ENCODE results near the gene SSRP1.
A peak's percentile ranks its signal among the peaks of the same experiment; 100 is the strongest.
"Not testable (repeated sequence)": the region's sequence is repeated elsewhere in the genome, so short reads cannot be mapped to it uniquely, and the experiment has no call there.

The SSRP1 gene

DNA sequence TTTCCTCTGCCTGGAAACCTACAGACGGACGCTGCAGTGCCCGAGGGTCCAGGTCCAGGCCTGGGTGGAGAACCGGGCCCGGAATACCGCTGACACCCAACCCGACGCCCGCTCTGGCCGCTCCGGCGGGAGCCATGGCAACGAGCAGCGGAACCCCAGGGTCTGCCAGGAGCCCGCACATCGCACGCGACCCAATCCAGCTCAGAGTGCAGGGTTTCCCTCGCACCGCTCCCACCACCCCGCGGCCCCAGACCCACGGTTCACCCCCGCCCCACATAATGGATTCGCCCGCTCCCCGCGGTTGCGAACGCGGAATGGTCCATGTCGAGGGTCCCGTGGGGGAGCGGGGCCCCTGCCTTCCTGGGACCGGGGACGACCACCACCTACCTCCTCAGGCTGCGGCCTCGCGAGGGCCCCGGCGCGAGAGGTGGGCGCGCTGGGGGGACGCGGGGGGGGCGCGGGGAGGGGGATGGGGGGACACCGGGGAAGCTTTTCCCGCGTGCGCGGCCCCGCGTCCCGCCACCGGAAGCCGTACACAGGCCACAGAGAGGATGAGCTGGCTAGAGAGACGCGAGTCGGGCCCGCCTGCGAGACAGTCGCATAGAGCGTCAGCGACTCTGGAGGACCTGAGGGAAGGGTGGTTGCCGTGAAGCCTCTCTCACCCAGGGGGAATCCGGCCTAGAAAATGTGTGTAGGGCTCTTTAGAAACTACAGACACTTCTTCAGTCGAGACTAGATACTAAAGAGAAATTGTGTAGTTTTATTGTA lies at the start of gene SSRP1:
TSS of gene SSRP1 (minus strand) at position 550 of the 768 bp plus-strand sequence. CDS start 771 bp downstream, outside the sequence.
- DNase-seq, result peak; percentile 93

- no peak for DNase-seq
These were observed 45.3 kb upstream of the SSRP1 start, which contains the start of gene PRG3 for GRCh38 chr11:57380975-57381374. TSS of gene PRG3 (minus strand) at chr11:57381150. CDS start at chr11:57380708, 442 bp downstream.

GRCh38 chr11:57379732-57380131 lies 44.0 kb upstream of the SSRP1 start:
- peak; percentile 78 for DNase-seq

DNA sequence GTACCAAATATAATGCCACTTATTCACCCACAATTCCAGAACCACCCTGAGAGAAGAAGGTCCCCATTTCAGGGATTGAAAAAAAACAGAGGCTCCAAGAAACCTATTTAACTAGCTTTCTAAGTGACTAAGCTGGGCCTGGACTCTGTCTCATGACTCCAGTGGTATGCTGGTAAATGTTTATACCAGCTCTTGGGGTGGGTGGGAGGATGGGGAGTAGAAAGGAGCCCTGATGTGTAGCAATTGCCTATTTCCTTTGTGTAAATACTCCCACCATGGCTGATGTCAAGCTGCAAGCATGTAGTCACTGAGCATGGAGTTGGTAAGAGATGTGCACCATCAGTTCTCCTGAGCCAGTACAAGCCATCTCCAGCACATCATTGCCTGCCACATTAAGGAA lies 42.5 kb upstream of the SSRP1 start:
- no peak for DNase-seq

- DNase-seq, result no peak
These were observed 41.4 kb upstream of the SSRP1 start for GRCh38 chr11:57377107-57377506.

GRCh38 chr11:57376095-57377090 lies 40.7 kb upstream of the SSRP1 start:
- DNase-seq, result no peak

DNA sequence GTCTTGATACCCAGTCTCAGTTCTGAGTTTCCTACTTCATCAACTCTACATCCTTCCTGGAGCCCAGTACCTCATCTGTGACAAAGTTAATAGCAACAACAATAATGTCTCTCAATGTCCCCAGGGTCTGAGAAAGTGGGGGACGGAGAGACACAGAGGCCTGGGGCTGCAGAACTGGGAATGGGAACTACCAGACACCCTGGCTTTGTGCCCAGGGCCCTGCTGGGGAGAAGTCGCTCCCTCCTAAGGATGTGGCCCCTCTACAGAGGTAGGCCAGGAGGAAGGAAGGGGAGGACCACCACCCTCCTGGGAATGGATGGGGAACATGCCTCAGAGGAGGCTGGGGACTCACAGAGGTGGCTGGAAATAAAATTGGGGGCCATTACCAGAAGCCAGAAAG lies 39.8 kb upstream of the SSRP1 start:
- DNase-seq, result no peak

DNA sequence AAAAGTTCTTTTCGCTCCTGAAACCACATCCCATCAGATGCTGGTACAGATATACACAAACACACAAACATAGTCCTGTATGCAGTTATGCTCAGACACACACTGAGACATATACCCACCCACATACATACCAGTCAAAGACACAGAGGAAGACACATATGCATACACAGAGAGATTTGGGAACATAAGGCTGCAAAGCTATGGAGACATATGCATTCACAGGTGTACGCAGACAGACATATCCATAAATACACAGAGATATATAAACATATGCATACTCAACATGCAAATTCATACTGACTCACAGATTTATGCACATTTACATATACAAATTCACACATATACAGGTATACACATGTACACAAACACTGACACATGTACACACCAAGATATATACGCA lies 39.3 kb upstream of the SSRP1 start:
- no peak for DNase-seq

GRCh38 chr11:57373146-57373545 lies 37.5 kb upstream of the SSRP1 start:
- no peak for DNase-seq

- DNase-seq, result no peak
These were observed 35.2 kb upstream of the SSRP1 start for GRCh38 chr11:57370941-57371340.

DNA sequence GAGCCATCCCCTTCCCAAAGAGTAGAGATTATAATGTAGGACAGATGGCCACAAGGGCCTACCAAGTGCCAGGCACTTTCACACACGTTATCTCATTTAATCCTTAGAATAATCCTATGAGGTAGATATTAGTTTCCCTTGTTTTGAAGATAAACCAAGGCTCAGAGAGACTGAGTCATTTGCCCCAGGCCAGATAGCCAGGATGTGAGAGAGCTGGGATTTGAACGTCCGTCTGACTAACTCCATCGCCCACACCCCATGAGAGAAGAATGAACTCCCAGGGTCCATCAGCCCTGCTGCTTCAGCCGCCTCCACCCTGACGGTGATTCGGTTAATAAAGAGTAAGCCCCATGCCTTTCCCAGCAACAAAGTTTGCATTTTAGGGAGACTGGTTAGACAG lies 34.6 kb upstream of the SSRP1 start:
- DNase-seq, result no peak

GRCh38 chr11:57368845-57369232 lies 33.1 kb upstream of the SSRP1 start:
- no peak for DNase-seq

- no peak for DNase-seq
These were observed 32.6 kb upstream of the SSRP1 start for GRCh38 chr11:57368106-57368844.

GRCh38 chr11:57364851-57365660 lies 29.4 kb upstream of the SSRP1 start:
- DNase-seq, result no peak

- no peak for DNase-seq
These were observed 27.7 kb upstream of the SSRP1 start for GRCh38 chr11:57363131-57364080.

- DNase-seq, result no peak
These were observed 26.2 kb upstream of the SSRP1 start for GRCh38 chr11:57361926-57362325.

DNA sequence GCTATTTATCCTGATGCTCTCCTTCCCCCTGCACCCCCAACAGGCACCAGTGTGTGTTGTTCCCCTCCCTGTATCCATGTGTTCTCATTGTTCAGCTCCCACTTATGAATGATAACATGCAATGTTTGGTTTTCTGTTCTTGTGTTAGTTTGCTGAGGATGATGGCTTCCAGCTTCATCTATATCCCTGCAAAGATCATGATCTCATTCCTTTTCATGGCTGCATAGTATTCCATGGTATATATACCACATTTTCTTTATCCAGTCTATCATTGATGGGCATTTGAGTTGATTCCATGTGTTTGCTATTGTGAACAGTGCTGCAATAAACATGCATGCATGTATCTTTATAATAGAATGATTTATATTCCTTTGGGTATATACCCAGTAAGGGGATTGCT lies 25.7 kb upstream of the SSRP1 start:
- not testable (repeated sequence) for DNase-seq

DNA sequence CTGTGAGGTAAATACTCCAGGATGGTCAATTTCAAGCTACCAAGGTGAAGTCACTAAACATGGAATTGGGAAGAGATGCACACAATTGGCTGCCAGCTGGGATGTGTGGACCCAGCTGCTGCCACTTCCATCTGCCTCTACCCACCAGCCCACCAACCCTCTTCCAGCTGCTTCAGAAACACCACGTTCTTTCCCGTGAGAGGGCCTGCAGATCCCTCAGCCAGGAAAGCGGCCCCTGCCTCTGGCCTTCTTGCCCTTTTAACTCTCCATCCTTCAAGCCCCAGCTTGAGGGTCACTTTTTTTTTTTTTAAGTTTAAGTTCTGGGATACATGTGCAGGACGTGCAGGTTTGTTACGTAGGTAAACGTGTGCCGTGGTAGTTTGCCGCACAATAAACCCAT lies 25.3 kb upstream of the SSRP1 start:
- no peak for DNase-seq

DNA sequence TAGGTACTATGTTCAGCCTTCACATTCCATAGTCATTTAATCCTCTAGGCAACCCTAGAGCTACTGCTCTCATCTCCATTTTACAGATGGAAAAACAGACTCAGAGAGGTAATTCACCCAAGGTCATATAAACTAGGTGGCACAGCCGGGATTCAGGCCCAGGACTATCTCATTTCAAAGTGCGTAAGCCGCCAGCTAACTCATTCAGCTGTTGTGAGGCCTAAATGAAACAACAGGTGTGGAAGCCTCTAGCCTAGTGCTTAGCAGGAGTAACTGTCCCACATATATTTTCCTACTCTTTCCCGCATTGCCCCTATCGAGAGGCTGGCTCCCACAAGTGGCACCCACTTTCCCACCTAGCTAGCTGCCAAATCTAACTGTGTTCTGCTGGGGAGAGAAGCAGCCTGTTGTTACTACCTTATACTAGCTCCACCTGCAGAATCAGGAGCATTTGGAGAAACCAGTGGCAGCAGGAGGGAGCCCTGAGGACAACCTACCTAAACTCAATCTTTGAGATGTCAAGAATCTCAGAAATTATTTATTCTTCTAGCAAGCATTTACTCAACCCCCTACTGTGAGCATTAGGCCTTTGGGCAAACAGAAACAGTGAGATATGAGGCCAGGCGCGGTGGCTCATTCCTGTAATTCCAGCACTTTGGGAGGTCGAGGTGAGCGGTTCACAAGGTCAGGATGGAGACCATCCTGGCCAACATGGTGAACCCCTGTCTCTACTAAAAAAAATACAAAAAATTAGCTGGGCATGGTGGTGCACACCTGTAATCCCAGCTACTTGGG lies 24.4 kb upstream of the SSRP1 start:
- DNase-seq, result no peak

DNA sequence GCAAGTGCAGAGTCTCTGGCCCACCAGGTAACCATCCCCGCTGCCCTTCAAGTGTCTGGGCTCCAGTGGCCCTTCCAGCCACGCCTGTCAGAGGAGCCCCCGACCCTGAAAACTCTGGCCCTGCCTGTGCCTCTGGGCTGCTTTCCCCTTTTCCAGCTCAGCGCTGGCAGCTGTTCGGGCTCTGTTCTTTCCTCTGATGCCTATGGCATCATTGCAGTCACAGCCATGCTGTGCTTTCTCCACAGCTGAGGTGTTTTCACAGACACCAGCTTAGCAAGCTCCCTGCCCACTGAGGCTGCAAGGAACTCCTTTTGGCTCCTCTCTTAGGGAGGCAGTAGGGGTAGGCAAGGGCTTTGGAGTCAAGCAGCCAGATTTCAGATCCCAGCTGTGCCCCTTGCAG lies 23.7 kb upstream of the SSRP1 start:
- no peak for DNase-seq
